Nephron progenitor cell (in vitro differentiated cells): ENCODE data around the gene KRTAP6-1.

ENCODE experiments used
- DNase-seq: peaks from one replicate; pipeline ENCODE4 v3.0.0; 2021
- H3K27ac Mint-ChIP-seq: 2 replicates; pipeline ENCODE4 v1.8.0; 2021; ENCODE audit warnings: mild to moderate bottlenecking, moderate library complexity, mixed read lengths
- H3K27me3 Mint-ChIP-seq: 2 replicates; pipeline ENCODE4 v1.8.0; 2021; ENCODE audit warnings: mild to moderate bottlenecking, low read depth, mixed read lengths; ENCODE audit not compliant: poor library complexity
- H3K36me3 Mint-ChIP-seq: 2 replicates; pipeline ENCODE4 v1.8.0; 2021; ENCODE audit warnings: low read depth, mixed read lengths
- H3K4me1 Mint-ChIP-seq: 2 replicates; pipeline ENCODE4 v1.8.0; 2021; ENCODE audit warnings: mixed read lengths
- H3K4me3 Mint-ChIP-seq: 2 replicates; pipeline ENCODE4 v1.8.0; 2021; ENCODE audit warnings: mild to moderate bottlenecking, moderate library complexity, mixed read lengths
- H3K9me3 Mint-ChIP-seq: 2 replicates; pipeline ENCODE4 v1.8.0; 2021; ENCODE audit warnings: mild to moderate bottlenecking, moderate library complexity, mixed read lengths
- CTCF ChIP-seq: fragments of 200-600 bp; sonication (generic); IDR thresholded peaks from 2 replicates; pipeline ENCODE4 v1.5.0; 2021; ENCODE audit warnings: antibody characterized with exemption

Gene KRTAP6-1

DNA sequence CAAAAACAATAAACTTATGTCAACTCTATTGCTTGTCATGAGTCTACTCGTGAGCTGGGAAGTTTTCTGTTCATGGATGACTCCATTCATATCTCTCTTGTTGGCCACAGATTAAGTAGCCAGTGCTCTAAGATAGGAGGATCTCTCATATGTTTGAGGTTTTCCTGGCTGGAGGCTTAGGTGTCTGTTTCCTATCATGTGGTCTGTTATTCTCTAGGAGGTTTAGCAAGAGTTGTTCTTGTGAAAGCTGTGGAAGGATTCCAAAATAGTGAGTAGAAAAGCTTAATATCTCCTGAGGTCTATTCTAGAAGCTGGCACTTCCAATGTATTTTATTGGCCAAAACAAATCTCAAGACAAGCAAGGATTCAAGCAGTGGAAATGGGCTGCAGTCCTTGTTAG is 15.5 kb upstream of the KRTAP6-1 start:
- H3K27me3 Mint-ChIP-seq, result no peaks in the 10 kb centered on the region
- DNase-seq, result no peak
- H3K4me3 Mint-ChIP-seq, result no peak overlapping the region
- no peak overlapping the region for H3K27ac Mint-ChIP-seq
- no peaks in the 10 kb centered on the region for H3K36me3 Mint-ChIP-seq
- H3K4me1 Mint-ChIP-seq, result no peaks in the 10 kb centered on the region
- TF ChIP-seq CTCF, result no peak
- peaks cover 34% of the 10 kb centered on the region for H3K9me3 Mint-ChIP-seq

- H3K9me3 Mint-ChIP-seq, result peaks cover 42% of the 10 kb centered on the region
- H3K4me3 Mint-ChIP-seq, result no peak overlapping the region
- TF ChIP-seq CTCF, result no peak
- no peaks in the 10 kb centered on the region for H3K36me3 Mint-ChIP-seq
- no peak for DNase-seq
- no peaks in the 10 kb centered on the region for H3K4me1 Mint-ChIP-seq
- no peaks in the 10 kb centered on the region for H3K27me3 Mint-ChIP-seq
- H3K27ac Mint-ChIP-seq, result no peak overlapping the region
Measured at GRCh38 chr21:30628109-30628508, 14.4 kb upstream of the KRTAP6-1 start.

- H3K27ac Mint-ChIP-seq, result no peak overlapping the region
- no peak overlapping the region for H3K4me3 Mint-ChIP-seq
- no peaks in the 10 kb centered on the region for H3K4me1 Mint-ChIP-seq
- H3K36me3 Mint-ChIP-seq, result no peaks in the 10 kb centered on the region
- TF ChIP-seq CTCF, result no peak
- H3K27me3 Mint-ChIP-seq, result no peaks in the 10 kb centered on the region
- H3K9me3 Mint-ChIP-seq, result peaks cover 34% of the 10 kb centered on the region
- DNase-seq, result no peak
Measured at GRCh38 chr21:30625449-30626165, 11.9 kb upstream of the KRTAP6-1 start.

GRCh38 chr21:30623362-30623761 is 9.6 kb upstream of the KRTAP6-1 start:
- TF ChIP-seq CTCF, result no peak
- Mint-ChIP-seq H3K36me3 (no peaks in the 10 kb centered on the region), H3K4me3 (no peak overlapping the region), H3K27ac (no peak overlapping the region), H3K27me3 (no peaks in the 10 kb centered on the region), H3K9me3 (peaks cover 34% of the 10 kb centered on the region), H3K4me1 (no peaks in the 10 kb centered on the region)
- DNase-seq, result no peak

GRCh38 chr21:30620522-30620921 is 6.8 kb upstream of the KRTAP6-1 start, which contains the start of gene KRTAP20-4:
Gene KRTAP20-4 (plus strand): TSS chr21:30620627.
- peaks cover 22% of the 10 kb centered on the region for H3K9me3 Mint-ChIP-seq
- H3K27ac Mint-ChIP-seq, result no peak within 1 kb of the TSS
- TF ChIP-seq CTCF, result no peak

DNA sequence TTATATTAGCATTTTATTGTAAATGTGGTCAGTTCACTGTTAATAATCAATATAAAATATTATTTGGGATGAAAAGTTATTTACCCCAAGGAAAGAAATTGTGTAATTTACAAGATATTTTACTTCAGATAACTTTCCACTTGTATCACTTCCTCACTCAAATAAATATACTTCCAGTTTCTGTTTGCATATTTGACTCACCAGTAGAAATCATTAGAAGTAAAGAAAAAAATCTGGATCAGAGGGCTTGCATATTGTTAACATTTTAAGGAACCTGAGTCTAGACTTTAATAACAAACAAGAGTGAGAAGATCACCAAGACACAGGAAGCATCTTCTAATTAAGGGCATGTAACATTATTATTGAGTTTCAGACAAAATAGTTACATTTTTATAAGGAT is 6.3 kb upstream of the KRTAP6-1 start:
- TF ChIP-seq CTCF, result no peak
- H3K36me3 Mint-ChIP-seq, result no peaks in the 10 kb centered on the region

More at GRCh38 chr21:30620522-30620921, 6.8 kb upstream of the KRTAP6-1 start, which contains the start of gene KRTAP20-4:
- no peaks in the 10 kb centered on the region for H3K36me3 Mint-ChIP-seq
- DNase-seq, result no peak
- no peaks in the 10 kb centered on the region for H3K4me1 Mint-ChIP-seq
- H3K4me3 Mint-ChIP-seq, result no peak within 1 kb of the TSS
- H3K27me3 Mint-ChIP-seq, result no peaks in the 10 kb centered on the region

More for the DNA sequence above, 6.3 kb upstream of the KRTAP6-1 start:
- no peak for DNase-seq
- H3K4me3 Mint-ChIP-seq, result no peak overlapping the region
- peaks cover 17% of the 10 kb centered on the region for H3K9me3 Mint-ChIP-seq
- no peaks in the 10 kb centered on the region for H3K27me3 Mint-ChIP-seq
- H3K4me1 Mint-ChIP-seq, result no peaks in the 10 kb centered on the region
- H3K27ac Mint-ChIP-seq, result no peak overlapping the region
